Heart left ventricle (tissue), 13 donors: ENCODE measurements around the gene KREMEN2.

Experiments
- CTCF ChIP-seq, 12 donors: fragments of 200-600 bp; sonication (generic) in 4 of 12; IDR thresholded peaks; one replicate each; pipeline versions ENCODE4 v1.5.0 to v1.8.0; 2018 to 2022; ENCODE audit warnings: antibody characterized with exemption in 12 of 12, mild to moderate bottlenecking in 5 of 12
- POLR2A ChIP-seq, 2 donors: fragments of 450-650 bp; IDR thresholded peaks; one replicate each; pipeline ENCODE4 v1.6.1; 2017; ENCODE audit warnings: antibody characterized with exemption in 2 of 2, mild to moderate bottlenecking in 2 of 2, moderate library complexity in 2 of 2
- donor health status: ischemic (EF 13 %, LVEDD 7.1; RV severe dilation, severe dysfunction).
- donor health status: DM: no; HTN: yes; CAD: no.
- donor health status: DM: no; HTN: no; CAD: no.
- donor health status: ischemic (EF 25% LVEDD 6.9; RV normal size, moderate dysfunction).
- donor health status: ischemic (EF 25% LVEDD 5.7; RV mildly dilated, moderate dysfunction).
- donor health status: ischemic (EF 35%, LVEDD 5.7; RV mildly dilated, moderate dysfunction).
- donor health status: nonischemic (EF 11% LVEDD 7.7; RV severe dilation, severe dysfunction).
- donor health status: DM: yes; HTN: yes; CAD: no.
- donor health status: PGD.
- donor health status: ischemic (EF 29% LVEDD 5.4; RV normal size, mild dysfunction).
- donor health status: nonischemic (EF 23%, LVEDD 6.1; RV moderate dilation, normal function).

GRCh38 chr16:2973093-2973492, 9.0 kb downstream of the KREMEN2 start:
- TF ChIP-seq CTCF (IDR thresholded peaks at IDR 0.05) = no peak
- no peak for TF ChIP-seq POLR2A (IDR thresholded peaks at IDR 0.05)
